HEK293 (cell line): ENCODE measurements around the gene FSHR.

Experiments used
- CTCF ChIA-PET: fragments of 350-600 bp; formaldehyde crosslinking; extraction: SDS; loops from one replicate; lab custom pipeline; 2021; ENCODE audit warnings: antibody characterized with exemption; lab: Yijun Ruan, JAX
- POLR2A ChIA-PET: fragments of 300-600 bp; formaldehyde crosslinking; extraction: SDS; loops from one replicate; lab custom pipeline; 2020; ENCODE audit warnings: antibody characterized with exemption, inconsistent platforms; lab: Yijun Ruan, JAX
- H3K27ac ChIP-seq: fragments of 200-500 bp; sonication (Bioruptor generic); 2 replicates; pipeline ENCODE4 v1.5.1; 2014; ENCODE audit warnings: low read depth, low read length, control low read depth, inconsistent platforms; ENCODE audit errors: extremely low read depth
- H3K36me3 ChIP-seq, 2 experiments: fragments of 200-500 bp in 1 of 2; sonication (Bioruptor generic) in 1 of 2; 1 replicate in 1 of 2; 2 replicates in 1 of 2; pipeline ENCODE4 v1.5.1; 2014 to 2017; ENCODE audit warnings: inconsistent platforms in 2 of 2, low read length in 2 of 2; ENCODE audit not compliant: control insufficient read depth in 2 of 2, insufficient read depth in 1 of 2
- H3K4me1 ChIP-seq: fragments of 200-500 bp; sonication (Bioruptor generic); 2 replicates; pipeline ENCODE4 v1.5.1; 2014; ENCODE audit warnings: mild to moderate bottlenecking, low read length, inconsistent platforms; ENCODE audit not compliant: control insufficient read depth, insufficient read depth
- H3K4me3 ChIP-seq: 2 replicates; pipeline ENCODE4 v1.5.1; 2011; ENCODE audit warnings: low read depth, mild to moderate bottlenecking, control low read depth, low read length, moderate library complexity
- H3K9me3 ChIP-seq: fragments of 200-500 bp; sonication (Bioruptor generic); 2 replicates; pipeline ENCODE4 v1.5.1; 2014; ENCODE audit warnings: low read depth, low read length, inconsistent platforms; ENCODE audit not compliant: control insufficient read depth, insufficient read depth
- GLIS1 ChIP-seq: fragments of 450-650 bp; formaldehyde crosslinking; IDR thresholded peaks from 2 replicates; pipeline ENCODE4 v1.5.1; 2016; ENCODE audit warnings: missing biosample characterization, missing genetic modification characterization
- GLIS2 ChIP-seq: fragments of 450-650 bp; formaldehyde crosslinking; IDR thresholded peaks from 2 replicates; pipeline ENCODE4 v1.5.1; 2016; ENCODE audit warnings: missing biosample characterization, missing genetic modification characterization
- KLF10 ChIP-seq: fragments of 450-650 bp; IDR thresholded peaks from 2 replicates; pipeline ENCODE4 v1.5.1; 2018; ENCODE audit warnings: missing biosample characterization, mild to moderate bottlenecking, missing genetic modification characterization
- PRDM2 ChIP-seq: fragments of 450-650 bp; formaldehyde crosslinking; IDR thresholded peaks from 2 replicates; pipeline ENCODE4 v1.5.1; 2016; ENCODE audit warnings: missing biosample characterization, missing genetic modification characterization, borderline replicate concordance
- REST ChIP-seq: fragments of 450-650 bp; formaldehyde crosslinking; IDR thresholded peaks from 2 replicates; pipeline ENCODE4 v1.5.1; 2016; ENCODE audit warnings: missing biosample characterization, missing genetic modification characterization
- ZBTB48 ChIP-seq: fragments of 450-650 bp; formaldehyde crosslinking; IDR thresholded peaks from 2 replicates; pipeline ENCODE4 v1.5.1; 2016; ENCODE audit warnings: missing biosample characterization, missing genetic modification characterization
- ZNF2 ChIP-seq: fragments of 450-650 bp; formaldehyde crosslinking; IDR thresholded peaks from 2 replicates; pipeline ENCODE4 v1.5.1; 2016; ENCODE audit warnings: missing biosample characterization, missing genetic modification characterization
- ZNF274 ChIP-seq, 2 experiments: fragments of 200-500 bp in 1 of 2; fragments of 450-650 bp in 1 of 2; sonication (Bioruptor generic) in 1 of 2; formaldehyde crosslinking in 1 of 2; IDR thresholded peaks; 2 replicates each; pipeline versions ENCODE4 v1.5.1 to v1.6.1; 2014 to 2016; ENCODE audit warnings: borderline replicate concordance in 1 of 2, inconsistent platforms in 1 of 2, low read length in 1 of 2, missing biosample characterization in 1 of 2, missing genetic modification characterization in 1 of 2
- ZNF311 ChIP-seq: fragments of 450-650 bp; formaldehyde crosslinking; IDR thresholded peaks from 2 replicates; pipeline ENCODE4 v1.5.1; 2017; ENCODE audit warnings: missing biosample characterization, missing genetic modification characterization, borderline replicate concordance
- ZNF426 ChIP-seq: fragments of 450-650 bp; formaldehyde crosslinking; IDR thresholded peaks from 2 replicates; pipeline ENCODE4 v1.5.1; 2017; ENCODE audit warnings: missing biosample characterization, missing genetic modification characterization, mild to moderate bottlenecking, inconsistent platforms, moderate library complexity
- ZNF513 ChIP-seq: fragments of 450-650 bp; IDR thresholded peaks from 2 replicates; pipeline ENCODE4 v1.5.1; 2018; ENCODE audit warnings: missing biosample characterization, missing genetic modification characterization
- ZNF560 ChIP-seq: fragments of 450-650 bp; formaldehyde crosslinking; IDR thresholded peaks from 2 replicates; pipeline ENCODE4 v1.5.1; 2017; ENCODE audit warnings: missing biosample characterization, missing genetic modification characterization, borderline replicate concordance
- ZNF561 ChIP-seq: fragments of 450-650 bp; IDR thresholded peaks from 2 replicates; pipeline ENCODE4 v1.5.1; 2018; ENCODE audit warnings: missing biosample characterization, missing genetic modification characterization, borderline replicate concordance
- ZNF768 ChIP-seq: fragments of 450-650 bp; formaldehyde crosslinking; IDR thresholded peaks from 2 replicates; pipeline ENCODE4 v1.5.1; 2018; ENCODE audit warnings: missing biosample characterization, mild to moderate bottlenecking, missing genetic modification characterization
- ZSCAN5A ChIP-seq: fragments of 450-650 bp; formaldehyde crosslinking; IDR thresholded peaks from 2 replicates; pipeline ENCODE4 v1.5.1; 2016; ENCODE audit warnings: missing biosample characterization, missing genetic modification characterization
- TF ChIP-seq, protein P1 (sequence below): fragments of 450-650 bp; formaldehyde crosslinking; optimal IDR thresholded peaks from 2 replicates; pipeline ENCODE3; 2016; ENCODE audit warnings: missing biosample characterization, mild to moderate bottlenecking, missing genetic modification characterization
- TF ChIP-seq, protein P2 (sequence below): fragments of 450-650 bp; formaldehyde crosslinking; IDR thresholded peaks from 2 replicates; pipeline ENCODE4 v1.5.1; 2016; ENCODE audit warnings: missing biosample characterization, missing genetic modification characterization
- TF ChIP-seq, protein P3 (sequence below): fragments of 450-650 bp; formaldehyde crosslinking; IDR thresholded peaks from 2 replicates; pipeline ENCODE4 v1.5.1; 2017; ENCODE audit warnings: missing biosample characterization, missing genetic modification characterization

The FSHR gene

GRCh38 chr2:48944956-48945355 is 209.4 kb downstream of the FSHR start (continued):
- TF ChIP-seq PRDM2 (tag by site-specific recombination) (no peak), GLIS1 (tag by site-specific recombination) (no peak), ZNF513 (tag by site-specific recombination) (no peak)
- TF ChIP-seq, protein P1, sequence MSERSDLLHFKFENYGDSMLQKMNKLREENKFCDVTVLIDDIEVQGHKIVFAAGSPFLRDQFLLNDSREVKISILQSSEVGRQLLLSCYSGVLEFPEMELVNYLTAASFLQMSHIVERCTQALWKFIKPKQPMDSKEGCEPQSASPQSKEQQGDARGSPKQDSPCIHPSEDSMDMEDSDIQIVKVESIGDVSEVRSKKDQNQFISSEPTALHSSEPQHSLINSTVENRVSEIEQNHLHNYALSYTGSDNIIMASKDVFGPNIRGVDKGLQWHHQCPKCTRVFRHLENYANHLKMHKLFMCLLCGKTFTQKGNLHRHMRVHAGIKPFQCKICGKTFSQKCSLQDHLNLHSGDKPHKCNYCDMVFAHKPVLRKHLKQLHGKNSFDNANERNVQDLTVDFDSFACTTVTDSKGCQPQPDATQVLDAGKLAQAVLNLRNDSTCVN (tag by site-specific recombination) = no peak

GRCh38 chr2:48943436-48943835 is 210.9 kb downstream of the FSHR start:
- POLR2A ChIA-PET = no interaction called here
- Histone ChIP-seq H3K9me3 (no peaks in the 10 kb centered on the region), H3K36me3 (no peaks in the 10 kb centered on the region), H3K27ac (no peak overlapping the region), H3K4me3 (no peak overlapping the region), H3K4me1 (peaks cover 9% of the 10 kb centered on the region)
- CTCF ChIA-PET = no interaction called here
- TF ChIP-seq GLIS2 (no peak), ZNF768 (tag by site-specific recombination) (no peak), ZSCAN5A (tag by site-specific recombination) (no peak), REST (tag by site-specific recombination) (no peak), ZNF274 (IDR thresholded peaks at IDR 0.05; ENCODE audit: low read length) (no peak), ZNF274 (tag by site-specific recombination; IDR thresholded peaks at IDR 0.05; ENCODE audit: borderline replicate concordance) (no peak), ZBTB48 (tag by site-specific recombination) (no peak), ZNF2 (tag by site-specific recombination) (no peak), KLF10 (tag by site-specific recombination) (no peak), GLIS1 (tag by site-specific recombination) (no peak), ZNF561 (tag by site-specific recombination) (no peak), ZNF426 (tag by site-specific recombination) (no peak), ZNF311 (tag by site-specific recombination) (no peak), ZNF560 (tag by site-specific recombination) (no peak)
- TF ChIP-seq, protein P2, sequence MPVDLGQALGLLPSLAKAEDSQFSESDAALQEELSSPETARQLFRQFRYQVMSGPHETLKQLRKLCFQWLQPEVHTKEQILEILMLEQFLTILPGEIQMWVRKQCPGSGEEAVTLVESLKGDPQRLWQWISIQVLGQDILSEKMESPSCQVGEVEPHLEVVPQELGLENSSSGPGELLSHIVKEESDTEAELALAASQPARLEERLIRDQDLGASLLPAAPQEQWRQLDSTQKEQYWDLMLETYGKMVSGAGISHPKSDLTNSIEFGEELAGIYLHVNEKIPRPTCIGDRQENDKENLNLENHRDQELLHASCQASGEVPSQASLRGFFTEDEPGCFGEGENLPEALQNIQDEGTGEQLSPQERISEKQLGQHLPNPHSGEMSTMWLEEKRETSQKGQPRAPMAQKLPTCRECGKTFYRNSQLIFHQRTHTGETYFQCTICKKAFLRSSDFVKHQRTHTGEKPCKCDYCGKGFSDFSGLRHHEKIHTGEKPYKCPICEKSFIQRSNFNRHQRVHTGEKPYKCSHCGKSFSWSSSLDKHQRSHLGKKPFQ (tag by site-specific recombination) = no peak
- TF ChIP-seq, protein P3, sequence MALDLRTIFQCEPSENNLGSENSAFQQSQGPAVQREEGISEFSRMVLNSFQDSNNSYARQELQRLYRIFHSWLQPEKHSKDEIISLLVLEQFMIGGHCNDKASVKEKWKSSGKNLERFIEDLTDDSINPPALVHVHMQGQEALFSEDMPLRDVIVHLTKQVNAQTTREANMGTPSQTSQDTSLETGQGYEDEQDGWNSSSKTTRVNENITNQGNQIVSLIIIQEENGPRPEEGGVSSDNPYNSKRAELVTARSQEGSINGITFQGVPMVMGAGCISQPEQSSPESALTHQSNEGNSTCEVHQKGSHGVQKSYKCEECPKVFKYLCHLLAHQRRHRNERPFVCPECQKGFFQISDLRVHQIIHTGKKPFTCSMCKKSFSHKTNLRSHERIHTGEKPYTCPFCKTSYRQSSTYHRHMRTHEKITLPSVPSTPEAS (tag by site-specific recombination) = no peak
